DND-41 (cell line): ENCODE data around the gene SGIP1.

Experiments
- ATAC-seq: fragments of 200-7000 bp; cut with Tn5 transposase; 3 replicates; pipeline ENCODE4 v1.9.1; 2021; ENCODE audit warnings: low read depth; ENCODE audit not compliant: insufficient read depth
- DNase-seq: peaks from one replicate; pipeline ENCODE4 v3.0.0-alpha.2; 2020
- H2AFZ ChIP-seq: 2 replicates; pipeline ENCODE4 v1.6.0; 2012; ENCODE audit warnings: low read depth, low read length
- H3K27ac ChIP-seq: 2 replicates; pipeline ENCODE4 v1.5.1; 2012; ENCODE audit warnings: low read length, inconsistent platforms
- H3K27me3 ChIP-seq: fragments of 200-600 bp; sonication (generic); 2 replicates; pipeline ENCODE4 v1.6.0; 2012; ENCODE audit warnings: low read length, mild to moderate bottlenecking, inconsistent platforms; ENCODE audit not compliant: insufficient read depth, poor library complexity
- H3K36me3 ChIP-seq: 2 replicates; pipeline ENCODE4 v1.5.1; 2012; ENCODE audit warnings: low read length, inconsistent platforms; ENCODE audit not compliant: insufficient read depth
- H3K4me1 ChIP-seq: 2 replicates; pipeline ENCODE4 v1.5.1; 2012; ENCODE audit warnings: mild to moderate bottlenecking, low read length; ENCODE audit not compliant: insufficient read depth
- H3K4me2 ChIP-seq: 2 replicates; pipeline ENCODE4 v1.6.0; 2012; ENCODE audit warnings: mild to moderate bottlenecking, moderate library complexity, low read length, inconsistent platforms; ENCODE audit not compliant: insufficient read depth
- H3K4me3 ChIP-seq, 2 experiments: fragments of 200-600 bp in 1 of 2; shearing (Covaris generic) in 1 of 2; 2 replicates each; pipeline ENCODE4 v1.5.1; 2012 to 2016; ENCODE audit warnings: inconsistent platforms in 2 of 2, low read length in 2 of 2, mild to moderate bottlenecking in 2 of 2, low read depth in 1 of 2, moderate library complexity in 1 of 2
- H3K79me2 ChIP-seq: 2 replicates; pipeline ENCODE4 v1.6.0; 2012; ENCODE audit warnings: low read length, inconsistent platforms; ENCODE audit not compliant: insufficient read depth
- H3K9ac ChIP-seq: 2 replicates; pipeline ENCODE4 v1.6.0; 2012; ENCODE audit warnings: low read depth, mild to moderate bottlenecking, inconsistent platforms, low read length, moderate library complexity
- H3K9me3 ChIP-seq: 2 replicates; pipeline ENCODE4 v1.5.1; 2012; ENCODE audit warnings: low read length, moderate library complexity, mild to moderate bottlenecking, inconsistent platforms; ENCODE audit not compliant: insufficient read depth, severe bottlenecking
- H4K20me1 ChIP-seq: 2 replicates; pipeline ENCODE4 v1.6.0; 2012; ENCODE audit warnings: low read length; ENCODE audit not compliant: insufficient read depth
- CTCF ChIP-seq: IDR thresholded peaks from 2 replicates; pipeline ENCODE4 v1.5.1; 2012; ENCODE audit warnings: borderline replicate concordance, low read length, moderate library complexity, mild to moderate bottlenecking; ENCODE audit not compliant: poor library complexity, severe bottlenecking; ENCODE audit errors: extremely low read depth
- EZH2 ChIP-seq: IDR thresholded peaks from 3 replicates; pipeline ENCODE4 v1.6.1; 2012; ENCODE audit warnings: borderline replicate concordance, low read depth, mild to moderate bottlenecking, moderate library complexity, low read length, inconsistent platforms; ENCODE audit not compliant: severe bottlenecking

Gene SGIP1

GRCh38 chr1:66681686-66682085 lies 147.7 kb downstream of the SGIP1 start:
- Histone ChIP-seq H3K79me2 (no peaks in the 10 kb centered on the region), H3K27ac (no peak overlapping the region), H3K9me3 (no peaks in the 10 kb centered on the region), H3K9ac (no peak overlapping the region), H3K4me3 (no peak overlapping the region), H3K4me2 (no peak overlapping the region), H3K36me3 (no peaks in the 10 kb centered on the region), H3K27me3 (peaks cover 3% of the 10 kb centered on the region), H4K20me1 (no peaks in the 10 kb centered on the region), H2AFZ (no peak overlapping the region), H3K4me1 (0 out of 2 replicates have a peak, but pooled peaks cover 5% of the 10 kb centered on the region)
- no peak for TF ChIP-seq EZH2
- no peak for TF ChIP-seq CTCF
- ATAC-seq (no peak), DNase-seq (no peak)

GRCh38 chr1:66682106-66682505 lies 148.2 kb downstream of the SGIP1 start:
- H4K20me1 ChIP-seq: no peaks in the 10 kb centered on the region
- no peaks in the 10 kb centered on the region for H3K9me3 ChIP-seq
- no peak overlapping the region for H2AFZ ChIP-seq
- H3K79me2 ChIP-seq: no peaks in the 10 kb centered on the region
- no peak overlapping the region for H3K4me2 ChIP-seq
- H3K36me3 ChIP-seq: no peaks in the 10 kb centered on the region
- H3K27ac ChIP-seq: no peak overlapping the region
- H3K27me3 ChIP-seq: peaks cover 3% of the 10 kb centered on the region
- no peak overlapping the region for H3K9ac ChIP-seq
- H3K4me1 ChIP-seq: 0 out of 2 replicates have a peak, but pooled peaks cover 5% of the 10 kb centered on the region
- no peak overlapping the region for H3K4me3 ChIP-seq
- DNase-seq (no peak), ATAC-seq (no peak)
- TF ChIP-seq CTCF: no peak
- TF ChIP-seq EZH2: no peak

- peak; percentile 37; the same call in 1 of the 3 replicates for ATAC-seq
- no peak overlapping the region for H3K4me2 ChIP-seq
- no peak overlapping the region for H3K27ac ChIP-seq
- H4K20me1 ChIP-seq: no peaks in the 10 kb centered on the region
- H3K79me2 ChIP-seq: no peaks in the 10 kb centered on the region
- no peak for TF ChIP-seq EZH2
- no peak for TF ChIP-seq CTCF
- peaks cover 20% of the 10 kb centered on the region; the same call in 1 of the 2 replicates for H3K4me1 ChIP-seq
- no peaks in the 10 kb centered on the region for H3K36me3 ChIP-seq
- H2AFZ ChIP-seq: no peak overlapping the region
- no peak for DNase-seq
- no peak overlapping the region for H3K4me3 ChIP-seq
- H3K9ac ChIP-seq: no peak overlapping the region
- no peaks in the 10 kb centered on the region for H3K9me3 ChIP-seq
- no peaks in the 10 kb centered on the region for H3K27me3 ChIP-seq
Observed at GRCh38 chr1:66684353-66684752, 150.4 kb downstream of the SGIP1 start.

- no peaks in the 10 kb centered on the region for H3K9me3 ChIP-seq
- no peak for TF ChIP-seq CTCF
- no peak for TF ChIP-seq EZH2
- H3K4me3 ChIP-seq: no peak overlapping the region
- no peaks in the 10 kb centered on the region for H3K79me2 ChIP-seq
- no peaks in the 10 kb centered on the region for H3K36me3 ChIP-seq
- no peak overlapping the region for H2AFZ ChIP-seq
- no peak for ATAC-seq
- DNase-seq: no peak
- no peak overlapping the region for H3K27ac ChIP-seq
- H3K4me1 ChIP-seq: peaks cover 20% of the 10 kb centered on the region; the same call in 1 of the 2 replicates
- H3K27me3 ChIP-seq: no peaks in the 10 kb centered on the region
- H3K9ac ChIP-seq: no peak overlapping the region
- H3K4me2 ChIP-seq: no peak overlapping the region
- no peaks in the 10 kb centered on the region for H4K20me1 ChIP-seq
Observed at GRCh38 chr1:66685265-66685664, 151.3 kb downstream of the SGIP1 start.
